Forelimb muscle (tissue), 1 donor: Measurements from ENCODE around the gene ARID5B. TPM values are rescaled to one million over a fixed set of nuclear protein-coding genes. Genes with fewer than 3 reads are reported as not detected.

Experiments
- DNase-seq: peaks from one replicate; pipeline ENCODE4 v3.0.0-alpha.2; 2013; ENCODE audit warnings: low read depth
- polyA plus RNA-seq: library from polyadenylated mRNA; unstranded; fragments of 120-200 nt; gene quantifications from one replicate; pipeline ENCODE4 v1.2.1, GENCODE V29; 2013; ENCODE audit not compliant: insufficient read length

ARID5B gene
- polyA plus RNA-seq, 1 donor: 19.0 TPM

DNA sequence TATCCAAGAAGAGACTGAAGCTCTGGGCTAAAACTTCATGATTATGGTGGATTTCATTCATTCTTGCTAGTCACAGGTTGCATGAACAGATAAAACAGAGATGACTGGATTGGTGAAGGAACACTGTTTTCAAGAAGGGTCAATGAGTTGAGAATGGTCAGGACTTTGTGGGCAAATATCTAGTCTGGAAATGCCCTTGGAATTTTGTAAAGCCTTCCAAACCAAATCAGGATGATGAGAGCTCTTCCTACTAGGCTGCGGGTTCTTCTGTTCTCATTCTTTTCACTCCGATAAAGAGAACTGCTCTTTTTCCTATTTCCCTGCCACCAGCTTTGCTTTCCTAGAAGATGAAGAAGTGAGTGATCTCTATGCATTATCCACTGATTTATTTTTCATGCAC, 171.4 kb downstream of the ARID5B start:
- no peak for DNase-seq

DNA sequence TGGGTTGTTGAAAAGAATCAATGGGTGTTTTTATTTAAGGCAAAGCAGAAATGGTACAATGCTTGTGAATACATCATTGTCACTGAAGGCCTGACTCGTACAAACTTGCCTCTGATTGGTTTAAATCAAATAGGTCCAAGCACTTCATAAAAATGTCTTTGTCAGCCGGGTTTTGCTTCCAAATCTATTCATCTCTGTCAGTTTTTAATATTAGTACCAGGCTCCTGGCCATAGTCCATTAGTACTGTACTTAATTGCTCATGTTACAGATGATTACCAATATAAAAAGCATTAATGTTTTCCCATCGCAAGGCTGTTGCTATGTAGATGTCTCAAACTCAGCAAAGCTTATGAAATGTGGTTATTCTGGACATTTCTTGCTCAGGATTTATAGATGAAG, 171.9 kb downstream of the ARID5B start:
- DNase-seq: no peak

GRCh38 chr10:62075414-62075813, 173.9 kb downstream of the ARID5B start:
- no peak for DNase-seq

- no peak for DNase-seq
These were observed 174.4 kb downstream of the ARID5B start for GRCh38 chr10:62075912-62076311.

- no peak for DNase-seq
These were observed 175.4 kb downstream of the ARID5B start for GRCh38 chr10:62076891-62077290.

DNA sequence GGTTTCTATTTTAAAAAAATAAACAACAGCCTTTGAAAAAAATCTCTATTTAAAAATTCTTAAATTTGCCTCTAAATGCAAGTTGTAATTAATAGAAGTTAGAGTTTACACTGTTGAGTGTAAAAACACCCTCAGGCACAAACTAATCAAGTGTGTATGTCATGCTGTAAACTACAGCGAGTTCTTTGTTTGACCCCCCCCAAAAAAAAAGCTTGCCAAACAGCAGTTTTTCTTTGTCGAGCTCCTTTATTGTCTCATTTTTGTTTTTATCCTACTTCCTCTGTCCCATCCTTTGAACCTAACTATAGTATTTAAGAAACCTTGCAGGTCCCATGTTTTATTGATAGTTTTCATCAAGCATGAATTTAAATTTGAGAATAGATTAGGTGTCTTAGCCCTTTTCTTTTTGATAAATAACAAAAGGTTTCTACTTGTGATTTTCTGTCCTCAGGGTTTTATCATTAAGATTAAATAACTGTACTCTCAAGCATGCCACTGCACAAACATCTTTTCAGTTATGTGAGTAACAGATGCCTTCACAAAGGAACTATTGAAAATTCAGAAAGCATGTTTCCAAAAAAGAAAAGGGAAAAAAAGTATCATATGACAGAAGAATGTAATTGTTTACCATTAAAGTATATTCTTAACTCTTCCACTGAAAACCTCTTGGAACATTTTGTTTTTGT, 176.0 kb downstream of the ARID5B start:
- DNase-seq: no peak

DNA sequence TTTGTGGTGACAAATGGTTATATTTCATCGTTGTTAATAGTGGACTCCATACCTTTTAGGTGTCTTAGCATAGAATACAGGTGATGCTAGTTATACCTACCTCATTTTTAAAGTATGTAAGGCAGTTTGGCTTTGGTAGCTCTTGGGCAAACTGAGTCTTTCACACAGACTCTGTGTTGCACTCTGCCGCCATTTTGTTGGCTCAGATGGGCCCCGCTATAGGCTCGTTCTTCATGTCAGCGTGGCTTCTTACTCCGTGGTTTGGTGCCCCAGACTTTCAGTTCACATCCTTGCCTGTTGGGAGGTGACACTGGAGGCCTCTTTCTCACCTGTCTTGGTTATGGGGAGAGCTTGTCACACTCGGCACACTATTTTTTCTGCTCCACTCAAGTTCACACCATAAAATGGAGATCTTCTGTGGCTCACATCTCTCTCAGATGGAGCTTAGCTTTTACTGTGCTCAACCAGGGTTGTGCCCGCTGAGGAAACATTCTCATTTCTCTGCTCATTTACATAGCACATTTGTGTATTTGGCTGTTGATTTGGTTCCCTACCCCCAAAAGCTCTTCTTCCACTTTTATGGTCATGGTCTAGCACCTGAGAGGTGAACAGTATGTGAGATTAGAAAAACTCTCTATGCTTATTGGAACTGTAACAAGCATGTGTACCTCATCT, 178.5 kb downstream of the ARID5B start:
- DNase-seq: no peak

DNA sequence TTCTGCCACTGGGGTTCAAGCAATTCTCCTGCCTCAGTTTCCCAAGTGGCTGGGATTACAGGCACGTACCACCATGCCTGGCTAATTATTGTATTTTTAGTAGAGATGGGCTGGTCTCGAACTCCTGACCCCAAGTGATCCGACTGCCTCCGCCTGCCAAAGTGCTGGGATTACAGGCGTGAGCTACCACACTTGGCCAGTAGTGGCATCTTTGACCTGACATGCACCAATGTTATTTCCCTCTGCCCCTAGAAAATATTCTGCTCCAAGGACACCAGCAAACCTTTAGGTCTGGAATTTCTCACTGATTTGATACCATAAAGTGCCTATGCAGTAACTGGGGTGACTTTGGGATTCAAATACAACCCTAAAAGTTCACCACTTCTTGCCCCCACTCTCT, 179.4 kb downstream of the ARID5B start:
- no peak for DNase-seq

DNA sequence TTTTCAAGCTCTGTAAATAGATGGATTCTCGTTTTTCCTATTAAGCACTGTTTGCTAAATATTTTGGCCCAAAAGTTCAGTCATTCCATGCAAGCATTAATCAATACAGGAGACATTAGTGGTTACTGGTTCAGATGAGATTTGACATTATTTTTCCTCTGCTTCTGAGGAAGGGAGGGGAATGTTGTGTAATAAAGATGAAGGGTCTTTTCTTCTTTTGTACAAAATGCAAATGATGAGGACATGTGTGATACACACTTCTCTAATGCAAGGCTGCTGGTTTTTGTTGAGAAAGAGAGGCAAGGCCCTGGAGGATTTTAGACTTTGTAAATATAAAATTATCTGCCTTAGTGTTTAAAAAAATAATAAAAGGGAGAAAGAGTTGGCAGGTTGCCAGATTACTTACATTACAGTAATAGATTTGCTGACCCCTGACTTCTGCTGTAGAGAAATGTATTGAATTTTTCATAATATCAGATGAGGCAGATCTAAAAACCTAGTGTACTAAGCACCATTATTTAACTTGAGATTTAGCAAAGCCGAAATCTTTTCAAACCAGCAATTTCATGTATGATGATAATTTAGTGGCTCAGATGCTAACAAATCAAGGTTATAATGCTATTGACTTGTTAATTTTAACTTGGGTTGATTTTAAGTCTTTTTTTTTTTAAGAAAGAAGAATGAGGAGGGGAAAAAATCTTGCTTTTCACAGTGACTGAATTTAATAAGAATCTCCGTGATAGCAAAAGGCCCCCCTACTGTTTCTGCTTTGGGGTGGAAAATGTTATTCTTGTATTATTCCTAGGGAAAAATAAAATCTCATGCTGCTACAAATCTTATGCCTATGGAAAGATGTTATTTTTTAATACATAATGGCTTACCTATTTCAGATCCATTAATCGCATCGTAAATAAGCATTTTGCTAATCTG, 180.1 kb downstream of the ARID5B start:
- no peak for DNase-seq

DNA sequence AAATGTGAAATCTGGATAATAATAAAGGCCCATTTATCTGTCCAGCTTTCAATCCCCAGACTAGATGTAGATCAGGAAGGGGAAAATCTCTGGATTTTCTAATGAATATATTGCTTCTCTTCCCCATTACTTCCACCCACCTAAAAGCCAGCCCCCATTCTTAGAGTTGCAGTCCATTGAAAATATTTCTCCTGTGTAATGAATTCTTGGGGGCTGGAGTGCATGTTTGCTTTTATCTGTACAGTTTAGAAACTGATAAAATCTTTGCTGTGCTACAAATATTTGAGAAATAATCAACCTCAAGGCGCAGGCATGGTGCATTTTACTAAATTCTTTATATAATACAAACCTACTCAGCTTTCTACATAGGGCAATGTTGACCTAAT, 180.8 kb downstream of the ARID5B start:
- DNase-seq: no peak

- DNase-seq: no peak
These were observed 181.4 kb downstream of the ARID5B start for GRCh38 chr10:62082729-62083411.

- no peak for DNase-seq
These were observed 182.1 kb downstream of the ARID5B start for GRCh38 chr10:62083412-62084267.

DNA sequence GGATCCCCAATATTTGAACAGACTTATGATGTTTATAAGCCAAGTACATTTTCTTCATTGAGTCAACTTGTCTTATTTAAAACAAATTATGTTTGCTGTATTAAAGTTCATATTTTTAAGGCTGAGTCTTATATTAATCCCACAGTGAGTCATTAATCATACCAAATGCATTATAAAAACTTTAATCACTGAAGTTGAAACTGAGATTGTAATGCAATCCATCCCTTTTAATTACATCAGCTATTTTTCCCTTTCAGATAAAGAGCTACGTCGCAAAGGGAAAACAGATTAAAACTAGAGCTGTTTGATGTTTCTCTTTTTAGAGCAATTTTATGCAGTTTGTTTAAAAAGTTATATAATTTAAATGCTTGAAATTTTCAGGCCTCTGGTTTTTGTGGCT, 183.0 kb downstream of the ARID5B start:
- DNase-seq: no peak

DNA sequence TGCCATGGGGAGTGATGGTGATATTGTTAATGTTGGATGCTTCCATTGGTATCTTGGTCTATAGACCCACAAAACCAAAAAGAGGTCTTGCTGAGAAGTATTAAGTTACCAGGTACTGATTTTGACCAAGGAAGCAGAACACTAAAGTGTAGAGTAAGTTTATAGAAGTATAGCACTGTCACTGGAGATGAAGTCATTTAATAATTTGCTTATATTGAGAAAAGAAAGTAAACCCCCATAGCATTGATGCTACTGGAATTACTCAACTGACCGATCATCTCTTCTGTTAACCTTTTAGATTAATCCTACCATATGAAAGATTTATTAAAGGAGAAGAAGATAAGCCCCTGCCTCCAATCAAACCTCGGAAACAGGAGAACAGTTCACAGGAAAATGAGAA, 183.9 kb downstream of the ARID5B start:
- DNase-seq: no peak

GRCh38 chr10:62085821-62086220, 184.3 kb downstream of the ARID5B start:
- no peak for DNase-seq

GRCh38 chr10:62087329-62087728, 185.8 kb downstream of the ARID5B start:
- DNase-seq: no peak

DNA sequence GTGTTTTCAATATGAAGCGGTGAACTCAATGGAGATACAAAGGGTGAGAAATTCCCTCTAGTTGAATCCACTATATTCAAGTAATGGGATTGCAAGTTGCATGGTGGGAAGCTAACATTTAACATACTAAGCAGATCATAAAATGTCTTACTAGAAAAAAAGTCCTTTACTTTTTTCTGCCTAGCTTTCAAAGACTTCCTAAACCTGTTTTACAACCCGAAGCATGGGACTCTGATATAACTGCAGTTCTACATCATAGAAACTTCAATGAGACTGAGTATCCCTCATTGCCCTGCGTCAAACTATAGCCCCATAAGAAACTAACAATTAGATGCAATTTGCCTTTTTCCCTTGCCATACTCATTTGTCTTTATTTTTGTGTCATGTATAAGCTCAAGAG, 187.3 kb downstream of the ARID5B start:
- DNase-seq: no peak

DNA sequence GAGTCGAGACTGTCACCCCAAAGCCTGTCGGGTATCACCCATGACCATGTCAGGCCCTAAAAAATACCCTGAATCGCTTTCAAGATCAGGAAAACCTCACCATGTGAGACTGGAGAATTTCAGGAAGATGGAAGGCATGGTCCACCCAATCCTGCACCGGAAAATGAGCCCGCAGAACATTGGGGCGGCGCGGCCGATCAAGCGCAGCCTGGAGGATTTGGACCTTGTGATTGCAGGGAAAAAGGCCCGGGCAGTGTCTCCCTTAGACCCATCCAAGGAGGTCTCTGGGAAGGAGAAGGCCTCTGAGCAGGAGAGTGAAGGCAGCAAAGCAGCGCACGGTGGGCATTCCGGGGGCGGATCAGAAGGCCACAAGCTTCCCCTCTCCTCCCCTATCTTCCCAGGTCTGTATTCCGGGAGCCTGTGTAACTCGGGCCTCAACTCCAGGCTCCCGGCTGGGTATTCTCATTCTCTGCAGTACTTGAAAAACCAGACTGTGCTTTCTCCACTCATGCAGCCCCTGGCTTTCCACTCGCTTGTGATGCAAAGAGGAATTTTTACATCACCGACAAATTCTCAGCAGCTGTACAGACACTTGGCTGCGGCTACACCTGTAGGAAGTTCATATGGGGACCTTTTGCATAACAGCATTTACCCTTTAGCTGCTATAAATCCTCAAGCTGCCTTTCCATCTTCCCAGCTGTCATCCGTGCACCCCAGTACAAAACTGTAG, 191.0 kb downstream of the ARID5B start:
- DNase-seq: no peak

DNA sequence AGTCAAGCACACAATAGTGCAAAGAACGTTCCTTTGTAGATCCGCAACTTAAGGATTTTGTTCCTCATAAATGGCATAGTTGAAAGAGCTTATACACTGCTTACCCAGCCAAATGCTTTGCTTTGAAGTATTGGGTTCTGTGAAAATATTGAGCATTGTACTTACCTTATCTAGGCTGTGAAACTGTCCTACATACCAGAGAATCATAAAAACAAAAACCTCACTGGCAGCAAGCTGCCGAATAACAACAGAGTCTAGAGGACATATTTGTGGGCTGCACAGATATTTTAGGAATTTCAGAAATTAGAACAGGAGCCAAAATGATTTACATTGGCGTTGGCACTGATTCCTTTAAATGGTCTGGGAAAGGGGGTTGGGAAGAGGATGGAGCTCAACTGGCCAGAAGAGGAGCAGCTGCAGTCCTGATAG, 192.4 kb downstream of the ARID5B start:
- no peak for DNase-seq
